Right forelimb (tissue), 1 donor: ENCODE measurements around the gene BMPER.

Experiments used
- DNase-seq: peaks from one replicate; pipeline ENCODE4 v3.0.0-alpha.2; 2018

Gene BMPER

DNA sequence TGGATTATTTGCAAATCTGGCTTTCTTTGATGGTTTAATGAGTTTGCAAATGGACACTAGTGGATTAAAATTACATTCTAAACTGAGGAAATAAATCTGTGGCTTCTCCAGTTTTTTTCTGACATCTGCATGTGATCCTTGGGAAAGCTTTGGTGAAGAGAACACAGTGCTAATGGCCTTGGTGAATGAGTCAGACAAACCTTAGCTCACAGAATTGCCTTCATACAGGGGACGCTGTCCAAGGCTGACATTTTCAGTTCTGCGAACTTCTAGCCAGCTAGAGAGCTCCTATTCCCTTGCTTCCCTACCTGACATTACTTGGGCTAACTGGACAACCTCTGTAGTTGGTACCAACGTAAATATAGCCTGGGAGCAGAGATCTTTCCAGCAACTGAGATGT is 21.2 kb downstream of the BMPER start:
- DNase-seq = no peak

DNA sequence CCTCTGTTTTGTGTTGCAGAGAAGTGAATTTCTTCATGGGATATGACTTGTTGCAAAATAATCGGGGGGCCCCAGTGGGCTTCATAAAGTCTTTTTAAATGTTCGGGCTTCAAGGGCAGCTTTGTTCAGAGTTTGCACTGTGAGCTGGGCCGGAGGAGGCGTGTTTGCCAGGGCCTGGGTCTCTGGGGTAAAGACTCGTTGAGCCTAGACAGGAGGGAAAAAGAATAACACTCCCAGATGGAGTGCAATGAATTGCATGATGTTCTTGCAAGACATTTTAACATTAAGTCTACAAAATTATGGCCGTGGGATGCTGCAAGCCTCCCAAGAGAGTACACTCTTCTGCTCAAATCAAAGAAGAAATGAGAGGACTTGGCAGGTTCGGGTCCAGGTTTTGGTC is 23.6 kb downstream of the BMPER start:
- no peak for DNase-seq

DNA sequence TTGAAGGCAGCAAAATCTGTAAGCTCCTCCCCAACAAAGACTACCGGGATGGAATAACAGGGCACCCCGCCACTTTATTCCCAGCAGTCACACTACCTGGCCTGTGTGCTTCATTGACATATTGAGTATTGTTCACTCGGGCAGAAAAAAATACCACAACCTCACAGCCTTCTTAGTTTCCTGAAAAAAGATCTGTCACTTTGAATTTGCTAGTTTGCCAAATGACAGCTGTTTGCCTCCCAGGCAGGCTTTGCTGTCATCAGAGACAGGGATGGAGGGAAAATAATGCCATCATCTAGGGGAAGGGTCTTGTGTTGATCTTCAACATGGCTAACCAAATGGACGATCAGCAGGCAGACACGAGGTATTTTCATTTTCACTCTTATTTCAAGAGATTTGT is 26.9 kb downstream of the BMPER start:
- DNase-seq = no peak

DNA sequence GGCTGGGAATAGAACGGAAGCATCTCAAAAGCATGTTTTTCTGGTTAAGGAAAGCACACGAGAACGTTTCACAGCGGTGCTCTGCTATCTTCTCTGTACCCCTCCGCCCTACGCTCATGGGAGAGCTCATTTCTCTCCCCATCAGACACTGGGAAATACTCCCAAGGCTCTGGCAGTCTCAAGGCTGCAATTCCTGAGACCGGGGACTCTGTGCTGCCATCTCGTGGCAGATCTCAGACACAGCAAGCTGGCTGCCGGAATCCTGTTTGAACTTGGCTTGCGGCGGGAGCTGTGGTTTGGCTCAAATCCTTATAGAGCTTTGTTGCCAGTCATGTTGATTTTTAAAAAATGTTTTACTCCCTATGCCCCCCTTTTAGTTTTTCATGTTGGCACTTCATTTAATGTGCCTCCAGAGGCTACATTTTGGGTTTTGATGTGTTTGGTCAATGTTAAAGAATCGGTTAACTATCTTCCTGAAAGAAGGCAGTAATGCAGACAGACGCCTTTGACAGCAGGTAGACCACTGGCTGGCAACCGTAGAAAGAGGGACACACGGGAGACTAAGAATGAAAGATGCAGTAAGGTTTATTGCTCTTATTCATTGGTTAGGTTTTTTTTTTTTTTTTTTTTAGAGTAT is 27.6 kb downstream of the BMPER start:
- peak; percentile 89 for DNase-seq

DNA sequence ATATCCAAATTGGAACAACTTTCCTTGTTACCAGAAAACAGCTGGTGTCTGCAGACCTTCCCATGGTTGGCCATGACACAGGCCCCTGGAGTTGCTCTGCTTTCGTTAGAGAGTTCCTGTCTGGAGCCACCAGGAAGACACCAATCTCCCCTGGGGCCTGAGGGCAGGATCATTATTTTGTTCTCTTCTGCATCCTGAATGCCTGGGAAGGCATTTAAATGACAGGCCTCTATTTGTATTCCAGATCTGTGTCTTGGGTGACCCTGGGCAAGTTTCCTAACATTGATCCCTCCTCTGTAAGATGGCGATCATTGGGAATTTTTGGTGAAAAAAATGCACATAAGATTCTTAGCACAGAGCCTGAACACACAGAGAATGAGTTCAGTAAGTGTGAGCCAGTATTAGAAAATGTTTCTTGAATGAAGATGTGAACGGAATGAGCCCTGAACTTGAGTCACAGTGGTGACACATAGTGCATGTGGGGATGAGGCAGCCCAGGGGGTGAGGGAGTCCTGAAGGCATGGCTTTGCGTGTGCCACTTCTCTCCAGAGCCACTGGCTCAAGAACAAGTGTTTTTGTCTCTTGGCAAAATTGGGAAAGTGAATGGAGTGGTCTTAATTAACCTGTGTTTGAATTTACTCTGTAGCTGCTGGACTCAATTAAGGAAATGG is 28.4 kb downstream of the BMPER start:
- no peak for DNase-seq

DNA sequence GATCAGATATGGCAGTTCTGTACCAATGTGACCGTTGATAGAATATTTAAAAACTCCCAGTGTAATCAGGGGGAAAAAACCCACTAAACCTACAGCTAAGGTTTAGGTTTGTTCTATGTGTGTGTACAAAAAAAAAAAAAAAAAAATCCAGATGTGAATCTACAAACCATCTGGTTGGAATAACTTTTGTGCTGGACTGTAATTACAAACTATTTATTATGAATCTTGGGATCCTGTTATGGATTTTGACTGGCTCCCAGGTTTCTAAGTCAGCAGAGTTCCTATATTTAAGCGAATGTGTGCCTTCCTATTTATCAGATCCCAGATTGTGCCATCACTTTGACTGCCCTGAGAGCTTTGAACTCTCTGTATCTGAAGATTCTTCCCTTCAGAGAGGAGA is 29.1 kb downstream of the BMPER start:
- no peak for DNase-seq

DNA sequence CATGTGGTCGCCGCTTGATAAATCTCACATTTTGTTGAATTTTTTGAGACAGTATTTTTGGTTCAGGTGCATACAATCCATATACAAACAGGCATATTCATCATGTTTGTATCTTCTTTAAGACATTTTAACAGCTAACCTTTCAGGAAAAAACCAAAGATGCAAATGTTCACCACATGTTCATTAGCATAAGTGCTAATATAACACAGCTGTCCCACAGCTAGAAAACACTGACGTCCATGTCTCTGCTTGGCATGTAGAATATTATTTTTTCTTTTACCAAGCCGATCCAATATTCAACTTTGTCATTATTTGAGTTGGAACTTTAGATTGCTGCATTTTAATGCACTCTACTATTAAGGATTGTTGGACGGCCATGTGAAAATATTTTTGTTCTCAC is 31.2 kb downstream of the BMPER start:
- no peak for DNase-seq

DNA sequence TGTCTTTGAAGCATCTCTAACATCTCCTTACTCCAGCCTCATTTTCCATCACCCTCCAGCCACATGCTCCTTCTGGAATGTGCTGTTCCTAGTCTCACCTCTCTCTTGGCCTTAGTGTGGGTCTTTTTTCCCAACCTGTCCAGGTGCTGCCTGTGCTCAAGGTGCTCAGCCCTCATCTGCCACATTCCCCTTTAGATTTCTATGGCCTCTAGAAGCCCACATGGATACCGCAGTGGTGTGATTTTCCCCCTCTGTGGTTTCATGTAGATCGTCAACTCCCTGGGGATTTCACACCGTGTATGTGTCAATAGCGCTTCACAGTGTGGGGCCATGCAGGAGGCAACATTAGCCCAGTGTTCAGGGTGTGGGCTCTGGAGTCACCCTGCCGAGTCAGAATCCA is 32.5 kb downstream of the BMPER start:
- no peak for DNase-seq

DNA sequence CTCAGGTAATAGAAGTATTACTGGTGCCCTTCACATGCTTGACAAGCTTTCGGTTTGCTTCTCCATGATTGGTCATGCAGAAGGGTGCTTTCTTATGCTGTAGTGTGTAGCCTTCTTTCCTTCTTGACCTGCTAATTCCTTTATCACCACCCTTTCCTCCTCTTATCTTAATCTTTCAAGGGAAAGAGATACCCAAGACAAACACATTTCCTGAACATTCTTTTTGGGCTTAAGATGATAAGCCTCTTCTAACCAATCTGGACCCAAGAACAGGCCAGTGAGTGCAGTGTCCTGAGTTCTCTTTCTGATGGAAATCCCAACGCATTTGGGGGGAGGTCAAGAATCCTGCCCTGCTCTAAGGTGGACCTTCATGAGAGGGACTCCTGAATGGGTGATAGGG is 33.8 kb downstream of the BMPER start:
- no peak for DNase-seq

DNA sequence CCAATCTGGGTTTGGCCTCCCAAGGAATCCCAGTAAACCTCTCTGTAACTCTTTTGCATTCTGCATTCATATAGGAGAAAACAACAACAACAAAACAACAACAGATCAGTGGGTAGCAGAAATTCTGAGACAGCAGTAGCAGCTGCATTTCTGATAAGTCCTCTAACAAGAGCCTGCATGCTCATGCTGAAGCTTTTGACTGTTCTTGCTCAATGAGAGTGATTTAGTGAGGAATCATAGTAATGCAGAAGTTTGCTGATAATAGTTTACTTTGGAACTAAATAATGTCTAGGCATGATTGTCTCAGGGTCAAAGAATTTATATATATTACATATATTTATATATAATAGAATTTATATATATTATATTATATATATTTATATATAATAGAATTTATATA is 35.2 kb downstream of the BMPER start:
- no peak for DNase-seq

DNA sequence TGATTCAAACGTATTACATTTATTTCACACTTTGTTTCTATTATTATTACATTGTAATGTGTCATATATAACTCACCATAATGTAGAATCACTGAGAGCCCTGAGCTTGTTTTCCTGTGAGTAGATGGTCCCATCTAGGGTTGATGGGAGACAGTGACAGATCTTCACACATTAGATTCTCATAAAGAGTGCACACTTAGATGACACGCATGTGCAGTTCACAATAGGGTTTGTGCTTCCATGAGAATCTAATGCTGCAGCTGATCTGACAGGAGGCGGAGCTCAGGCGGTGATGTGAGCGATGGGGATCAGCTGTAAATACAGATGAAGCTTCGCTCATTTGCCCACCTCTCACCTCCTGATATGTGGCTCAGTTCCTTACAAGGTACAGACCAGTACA is 36.1 kb downstream of the BMPER start:
- DNase-seq = no peak

DNA sequence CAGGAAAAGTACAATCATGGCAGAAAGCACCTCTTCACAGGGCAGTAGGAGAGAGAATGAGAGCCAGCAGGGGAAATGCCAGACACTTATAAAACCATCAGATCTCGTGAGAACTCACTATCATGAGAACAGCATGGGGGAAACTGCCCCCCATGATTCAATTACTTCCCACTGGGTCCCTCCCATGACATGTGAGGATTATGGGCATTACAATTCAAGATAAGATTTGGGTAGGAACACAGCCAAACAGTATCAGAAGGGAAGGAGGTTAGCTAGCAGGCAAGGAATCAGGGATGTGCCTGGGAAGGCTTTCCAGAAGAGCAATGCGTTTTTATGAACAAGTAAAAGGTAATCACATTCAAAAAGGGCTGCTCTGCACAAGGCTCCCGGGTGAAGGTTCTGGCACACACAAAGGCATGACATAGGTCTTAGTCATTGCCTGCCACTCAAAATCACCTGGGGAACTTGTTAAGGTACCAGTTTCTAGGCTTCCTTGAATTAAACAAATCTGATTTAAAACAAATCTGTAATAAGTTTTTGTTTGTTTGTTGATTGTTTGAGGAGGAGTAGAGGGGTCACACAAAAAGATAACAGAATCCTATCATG is 40.9 kb downstream of the BMPER start:
- no peak for DNase-seq

DNA sequence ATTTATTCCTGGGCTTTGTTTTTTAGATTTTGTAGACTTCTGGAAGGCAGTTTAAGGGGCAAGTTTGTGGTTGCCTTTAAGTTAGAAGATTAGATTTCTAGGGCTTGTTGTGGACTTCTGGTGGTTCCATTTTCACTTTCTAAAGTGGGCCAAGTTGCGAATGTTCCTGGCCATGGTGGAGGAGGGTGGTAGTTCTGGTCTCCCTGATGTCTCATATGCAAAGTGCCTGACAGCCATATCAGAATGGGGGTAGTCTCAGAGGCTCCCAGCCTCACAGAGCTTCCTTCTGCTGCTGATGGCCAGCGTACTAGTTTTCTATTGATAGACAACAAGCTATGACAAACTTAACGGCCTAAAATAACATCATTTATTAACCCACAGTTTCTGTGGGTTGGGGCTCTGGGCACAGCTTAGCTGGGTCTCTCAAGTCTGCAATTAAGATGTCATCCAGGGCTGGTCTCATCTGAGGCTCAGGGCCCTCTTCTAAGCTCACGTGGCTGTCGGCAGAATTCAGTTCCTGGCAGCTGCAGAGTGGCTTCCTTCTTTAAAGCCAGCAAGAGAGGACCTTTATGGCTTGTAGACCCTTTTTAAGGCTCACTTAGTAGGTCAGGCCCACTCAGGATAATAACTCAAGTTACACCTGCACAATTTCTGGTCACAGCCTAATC is 44.8 kb downstream of the BMPER start:
- no peak for DNase-seq

DNA sequence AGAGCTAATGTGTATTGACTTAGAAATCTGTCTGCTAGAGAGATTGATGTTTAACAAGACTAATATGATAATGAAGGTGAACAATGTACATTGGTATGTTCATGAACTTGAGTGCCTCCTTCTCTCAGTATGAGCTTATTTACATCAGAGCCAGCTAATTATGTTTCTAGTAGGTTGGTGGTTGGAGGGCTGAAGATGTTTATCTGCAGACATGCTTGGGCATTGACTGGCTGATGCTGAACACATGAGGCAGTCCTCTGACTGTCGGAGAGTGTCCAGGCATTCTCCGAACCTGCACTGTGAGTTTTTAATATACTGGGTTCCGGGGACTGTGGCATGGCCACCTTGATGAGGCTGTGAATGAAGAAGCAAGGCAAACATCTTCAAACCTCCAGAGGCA is 47.5 kb downstream of the BMPER start:
- DNase-seq = no peak

DNA sequence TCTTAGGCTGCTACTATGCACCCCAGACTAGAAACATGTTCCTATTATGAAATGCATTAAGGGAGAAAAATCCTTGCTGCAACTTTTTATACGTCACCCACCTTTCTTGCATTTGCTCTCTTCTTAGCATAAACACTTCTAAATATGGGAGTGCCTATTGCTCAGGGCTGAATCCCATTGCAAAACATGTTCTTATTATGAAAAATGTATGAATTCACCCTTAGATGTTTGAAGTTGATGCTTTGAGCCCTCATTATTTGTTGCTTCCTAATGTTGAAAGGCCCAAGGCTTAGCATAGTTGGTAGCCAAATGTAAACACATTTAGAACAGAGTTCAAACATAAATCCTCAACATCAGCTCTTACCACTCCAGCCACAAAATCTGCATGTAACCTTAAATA is 52.8 kb downstream of the BMPER start:
- no peak for DNase-seq

DNA sequence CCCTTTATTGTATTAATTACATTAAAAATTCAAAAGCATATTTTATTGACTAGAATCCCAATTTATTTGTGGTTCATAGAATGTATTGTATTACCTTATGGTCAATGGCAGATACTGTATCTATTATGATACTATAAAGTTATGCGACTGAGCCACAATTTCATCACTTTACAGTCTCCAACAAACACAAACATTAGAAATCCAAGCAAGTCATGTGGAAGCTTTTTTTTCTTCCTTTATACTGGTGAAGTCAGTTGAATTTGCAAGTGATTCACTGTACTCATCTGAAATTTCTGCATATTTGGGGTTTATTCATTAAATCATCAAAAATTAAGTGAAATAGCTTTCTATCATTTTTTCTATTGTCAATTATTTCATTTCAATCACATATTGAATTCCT is 54.3 kb downstream of the BMPER start:
- no peak for DNase-seq

DNA sequence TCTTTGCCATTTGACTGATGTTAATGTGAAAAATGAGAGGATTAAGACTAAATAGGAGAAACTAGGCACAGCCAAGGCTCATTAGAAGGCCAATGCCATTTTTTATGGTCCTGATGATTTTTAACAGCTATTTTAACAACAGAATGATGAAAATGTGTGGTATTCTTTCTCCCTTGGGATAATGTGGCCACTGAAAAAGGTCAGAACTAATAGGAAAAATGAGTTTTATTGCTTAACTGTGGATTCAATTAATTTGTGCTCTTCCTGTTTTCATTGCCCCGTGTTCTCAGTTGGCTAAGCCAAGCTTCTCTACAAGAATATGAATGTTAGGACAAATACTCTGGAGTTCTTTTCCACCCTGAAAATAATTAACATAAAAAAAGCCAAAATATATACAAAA is 56.6 kb downstream of the BMPER start:
- DNase-seq = no peak

DNA sequence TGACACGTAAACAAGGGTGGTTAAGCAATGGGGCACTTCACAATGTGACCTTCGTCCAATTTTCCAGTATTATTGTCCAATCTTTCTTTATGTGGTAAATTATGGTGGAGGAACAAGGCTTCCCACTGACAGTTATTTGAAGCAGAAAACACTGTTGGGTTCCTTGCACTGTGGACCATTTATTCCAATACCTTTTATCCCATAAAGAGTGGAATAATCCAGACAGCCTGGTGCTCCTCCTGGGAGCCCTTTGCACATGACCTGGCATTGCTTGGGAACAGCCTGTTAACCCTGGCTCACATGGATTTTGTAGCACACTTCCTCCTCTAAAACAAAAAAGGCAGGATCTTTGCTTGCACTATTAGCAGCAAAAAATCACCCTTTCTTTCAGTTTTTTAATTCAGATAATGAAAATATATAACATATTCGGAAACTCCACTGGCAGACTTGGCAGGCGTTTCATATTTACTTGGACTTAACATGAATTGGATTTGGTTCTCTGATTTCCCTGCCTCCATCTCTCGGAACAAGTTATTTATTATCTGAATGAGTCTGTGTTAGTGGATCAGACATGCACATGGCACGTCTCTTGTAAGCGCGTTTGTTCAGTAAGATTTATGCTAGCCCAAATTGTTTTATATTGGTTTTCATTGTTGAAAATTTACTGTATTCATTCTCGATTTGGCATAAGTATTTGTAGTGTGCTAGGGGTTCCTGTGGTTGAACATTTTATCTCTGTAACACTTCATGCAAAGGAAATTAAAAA is 59.3 kb downstream of the BMPER start:
- no peak for DNase-seq

DNA sequence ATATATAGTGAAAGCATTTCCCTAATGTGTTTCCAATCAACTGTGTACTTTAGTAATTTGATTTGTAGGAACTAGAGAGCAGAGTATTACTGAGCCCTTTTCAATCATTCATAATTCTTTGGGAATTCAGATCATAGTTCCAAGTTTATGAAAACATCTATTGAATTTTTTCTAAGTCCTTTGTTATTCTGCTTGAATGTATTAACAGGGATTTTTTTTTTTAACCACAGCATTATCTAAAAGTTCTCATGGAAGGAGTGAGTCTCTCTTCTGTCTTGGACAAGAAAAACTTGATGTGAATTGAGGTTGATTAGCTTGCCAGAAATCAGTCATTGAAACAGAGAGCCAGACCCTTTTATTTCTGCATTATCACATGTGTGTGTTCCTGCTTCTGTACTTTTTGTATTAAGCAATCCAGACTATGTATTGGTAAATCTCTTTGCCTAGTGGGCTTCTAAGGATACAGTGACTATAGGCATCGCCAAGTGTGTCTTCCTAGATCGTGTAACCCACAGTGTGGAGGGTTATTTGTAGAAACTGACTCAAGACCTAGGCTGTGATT is 59.9 kb downstream of the BMPER start:
- no peak for DNase-seq

DNA sequence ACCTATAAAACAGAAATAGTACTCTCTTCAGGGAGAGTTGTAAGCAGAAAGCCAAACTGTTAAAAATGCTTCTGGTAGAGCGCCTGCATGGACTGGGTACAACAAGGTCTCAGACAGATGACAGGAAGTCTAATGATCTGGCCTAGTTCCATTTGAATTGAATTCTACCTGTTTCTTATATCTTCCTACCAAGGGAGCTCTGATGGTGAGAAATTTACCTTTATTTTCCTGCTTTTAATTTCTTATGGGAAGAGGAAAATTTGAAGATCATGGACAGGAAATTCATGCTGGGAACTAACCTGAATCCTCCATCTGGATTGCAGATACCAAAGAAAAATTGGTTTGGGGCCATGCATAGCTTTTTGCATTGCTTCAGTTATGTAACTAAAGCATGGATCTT is 63.3 kb downstream of the BMPER start:
- no peak for DNase-seq

DNA sequence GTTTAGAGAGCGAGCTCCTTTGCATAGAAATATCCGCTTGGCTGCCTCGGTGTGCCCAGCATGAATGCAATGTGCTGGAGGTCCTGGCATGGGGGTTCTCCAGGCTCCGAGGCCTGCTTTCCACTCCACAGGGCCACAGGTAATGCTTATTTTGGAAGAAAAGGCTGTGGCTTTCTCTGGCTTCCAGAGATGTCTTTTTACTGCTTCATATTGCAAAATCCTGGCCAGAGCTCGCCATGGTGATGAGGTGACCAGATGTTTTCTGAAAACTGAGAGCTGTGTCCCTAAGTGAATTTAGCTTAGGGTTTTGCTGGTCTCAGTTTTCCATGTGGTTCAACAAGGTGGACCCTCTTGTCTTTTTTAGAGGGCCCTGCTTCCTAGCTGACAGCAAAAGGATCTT is 65.2 kb downstream of the BMPER start:
- DNase-seq = peak; percentile 56

DNA sequence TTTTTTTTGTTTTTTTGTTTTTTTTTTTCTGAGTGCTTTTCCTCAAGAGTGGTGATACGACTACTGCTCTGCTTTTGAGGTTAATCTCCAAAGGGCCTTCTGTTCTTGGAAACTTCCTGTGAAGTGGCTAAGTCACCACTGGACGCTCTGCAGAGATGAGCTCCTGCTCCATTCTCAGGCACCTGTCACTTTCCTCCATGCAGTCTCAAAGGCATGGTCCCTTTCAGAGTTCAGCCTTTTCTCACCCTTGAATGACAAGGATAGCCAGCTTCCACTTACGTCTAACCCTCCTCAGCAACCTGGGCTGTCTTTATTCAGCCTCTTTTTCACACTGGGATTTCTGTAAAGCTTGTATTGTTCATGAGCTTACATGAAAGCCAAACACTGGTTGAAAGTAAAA is 65.8 kb downstream of the BMPER start:
- no peak for DNase-seq
